GM21786 (cell line): ENCODE results near the gene GPR27.

Experiments used
- ATAC-seq: cut with Tn5 transposase; IDR thresholded peaks from one replicate; pipeline ENCODE4 v1.9.1; 2021; ENCODE audit not compliant: unreplicated experiment

GPR27 gene, protein sequence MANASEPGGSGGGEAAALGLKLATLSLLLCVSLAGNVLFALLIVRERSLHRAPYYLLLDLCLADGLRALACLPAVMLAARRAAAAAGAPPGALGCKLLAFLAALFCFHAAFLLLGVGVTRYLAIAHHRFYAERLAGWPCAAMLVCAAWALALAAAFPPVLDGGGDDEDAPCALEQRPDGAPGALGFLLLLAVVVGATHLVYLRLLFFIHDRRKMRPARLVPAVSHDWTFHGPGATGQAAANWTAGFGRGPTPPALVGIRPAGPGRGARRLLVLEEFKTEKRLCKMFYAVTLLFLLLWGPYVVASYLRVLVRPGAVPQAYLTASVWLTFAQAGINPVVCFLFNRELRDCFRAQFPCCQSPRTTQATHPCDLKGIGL

DNA sequence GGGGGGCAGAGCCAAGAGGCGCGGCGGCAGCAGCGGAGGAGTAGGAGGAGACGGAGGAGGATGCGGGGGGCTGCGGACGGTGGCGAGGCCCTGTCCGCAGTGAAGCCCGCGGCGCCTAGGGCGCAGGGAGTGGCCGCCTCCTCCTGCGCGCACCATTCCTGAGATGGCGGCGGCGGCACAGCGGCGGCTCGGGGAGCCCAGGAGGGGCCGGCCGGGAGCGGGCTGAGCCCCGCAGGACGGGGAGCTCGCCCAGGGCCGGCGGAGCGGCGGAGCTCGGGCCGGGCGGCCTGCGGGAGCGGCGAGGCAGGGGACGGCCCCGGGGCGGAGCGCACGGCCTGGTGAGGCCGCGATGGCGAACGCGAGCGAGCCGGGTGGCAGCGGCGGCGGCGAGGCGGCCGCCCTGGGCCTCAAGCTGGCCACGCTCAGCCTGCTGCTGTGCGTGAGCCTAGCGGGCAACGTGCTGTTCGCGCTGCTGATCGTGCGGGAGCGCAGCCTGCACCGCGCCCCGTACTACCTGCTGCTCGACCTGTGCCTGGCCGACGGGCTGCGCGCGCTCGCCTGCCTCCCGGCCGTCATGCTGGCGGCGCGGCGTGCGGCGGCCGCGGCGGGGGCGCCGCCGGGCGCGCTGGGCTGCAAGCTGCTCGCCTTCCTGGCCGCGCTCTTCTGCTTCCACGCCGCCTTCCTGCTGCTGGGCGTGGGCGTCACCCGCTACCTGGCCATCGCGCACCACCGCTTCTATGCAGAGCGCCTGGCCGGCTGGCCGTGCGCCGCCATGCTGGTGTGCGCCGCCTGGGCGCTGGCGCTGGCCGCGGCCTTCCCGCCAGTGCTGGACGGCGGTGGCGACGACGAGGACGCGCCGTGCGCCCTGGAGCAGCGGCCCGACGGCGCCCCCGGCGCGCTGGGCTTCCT, at the start of gene GPR27:
TSS of gene GPR27 (plus strand) at position 155 of the 909 bp plus-strand sequence. CDS start at position 350, 195 bp downstream.
- ATAC-seq: no peak

DNA sequence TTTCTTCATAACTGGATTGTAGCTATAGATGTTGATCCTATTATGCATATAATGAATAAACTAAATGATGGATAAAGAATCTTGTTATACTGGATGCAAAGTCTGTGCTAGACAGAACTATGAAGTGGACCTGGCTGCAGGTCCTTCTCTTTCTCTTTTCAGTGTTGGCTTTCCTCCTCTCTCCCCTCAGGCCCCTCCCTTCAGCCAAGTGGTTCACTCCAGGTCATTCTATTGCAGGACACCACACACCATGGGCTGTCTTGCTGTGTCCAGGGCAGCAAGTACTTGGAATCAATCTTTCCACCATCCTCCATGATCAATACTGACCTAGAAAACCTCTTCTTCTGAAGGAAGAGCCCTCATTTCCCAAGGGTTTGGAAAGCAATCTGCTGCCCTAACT, 48.7 kb upstream of the GPR27 start:
- ATAC-seq: no peak

DNA sequence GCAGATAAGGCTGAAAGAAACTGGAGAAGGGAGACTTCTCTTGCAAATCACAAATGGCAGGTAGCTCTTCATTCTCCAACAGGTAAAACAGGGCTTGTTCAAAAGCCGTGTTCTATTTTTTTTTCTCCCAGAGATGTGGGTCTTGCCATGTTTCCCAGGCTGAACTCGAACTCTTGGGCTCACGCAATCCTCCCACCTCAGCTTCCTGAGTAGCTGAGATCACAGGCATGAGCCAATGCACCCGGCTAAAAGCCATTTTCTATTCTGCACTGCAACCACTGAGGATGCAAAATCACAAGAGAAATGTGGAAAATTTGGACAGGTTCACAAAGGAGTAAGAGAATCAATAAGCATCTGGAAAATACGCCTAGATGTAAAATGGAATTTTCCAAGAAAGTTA, 48.0 kb upstream of the GPR27 start:
- ATAC-seq: no peak

DNA sequence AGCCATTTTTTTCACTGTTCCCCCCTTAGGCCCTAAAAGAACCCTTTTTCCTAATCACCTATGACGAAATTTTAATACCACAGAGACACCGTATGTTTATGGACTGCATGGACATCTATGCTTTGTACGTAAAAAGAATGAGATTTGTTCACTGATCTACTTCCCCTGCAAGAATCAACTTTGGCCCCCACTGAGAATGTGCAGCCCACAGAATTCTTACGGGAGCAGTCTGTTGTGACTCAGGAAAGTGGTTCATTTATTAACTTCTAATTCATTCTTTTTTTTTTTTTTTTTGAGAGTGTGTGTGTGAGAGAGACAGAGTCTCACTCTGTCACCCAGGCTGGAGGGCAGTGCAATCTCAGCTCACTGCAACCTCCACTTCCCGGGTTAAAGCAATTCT, 46.1 kb upstream of the GPR27 start:
- no peak for ATAC-seq

DNA sequence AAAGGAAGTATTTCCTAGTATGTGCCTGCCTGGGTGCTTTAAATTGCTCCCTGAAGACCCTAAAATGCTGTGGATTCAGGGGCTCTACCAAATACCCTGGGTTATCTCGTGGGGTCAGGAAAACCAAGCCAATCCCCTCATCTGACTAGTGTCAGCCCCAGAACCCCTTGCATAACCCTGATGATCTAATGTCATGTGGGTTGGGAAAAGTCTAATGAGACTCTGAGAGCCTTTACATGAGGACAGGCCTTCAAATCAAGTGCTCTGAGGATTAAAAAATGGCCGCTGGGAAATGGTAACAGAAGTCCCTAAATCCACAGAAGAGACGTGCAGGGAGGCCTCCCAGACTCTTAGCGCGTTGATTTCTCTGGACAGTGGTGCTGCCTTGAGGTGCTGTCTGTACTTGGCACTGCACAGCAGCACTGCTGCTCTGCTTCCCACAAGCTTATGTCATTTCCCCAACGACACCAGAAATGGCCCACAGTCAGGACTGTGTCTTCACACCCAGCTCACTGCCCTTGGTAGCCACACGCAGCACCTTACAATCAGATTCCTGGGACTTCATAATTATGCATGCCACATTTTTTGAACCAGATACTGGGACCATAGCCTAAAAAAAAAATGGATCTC, 45.1 kb upstream of the GPR27 start:
- no peak for ATAC-seq

DNA sequence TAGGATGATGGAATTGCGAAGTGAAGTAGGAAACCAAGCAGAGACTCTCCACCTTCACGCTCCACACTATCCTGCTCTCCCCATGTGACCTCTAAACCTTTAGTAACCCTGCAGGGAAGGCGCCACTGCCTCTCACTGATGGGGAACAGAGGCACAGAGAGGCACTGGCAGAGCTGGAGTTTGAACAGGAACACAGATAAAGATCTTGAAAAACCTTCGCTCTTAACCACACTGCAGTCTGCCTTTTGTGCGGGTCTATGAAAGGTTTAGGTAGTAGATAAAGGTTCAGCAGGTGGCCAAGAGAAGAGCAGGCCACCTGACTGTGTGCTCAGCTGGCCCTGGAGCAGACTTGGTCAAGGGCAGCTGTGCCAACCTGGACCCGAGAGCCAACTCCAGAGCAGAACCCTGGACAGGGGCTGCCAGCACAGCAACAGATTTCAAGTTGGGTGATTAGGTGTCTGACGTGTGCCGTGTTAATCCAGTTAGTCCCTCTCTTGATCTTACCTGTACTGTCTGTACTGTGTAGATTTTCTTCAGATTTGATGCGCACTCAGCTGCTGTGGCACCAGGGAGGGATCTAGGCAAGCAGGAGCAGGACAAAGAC, 43.6 kb upstream of the GPR27 start:
- ATAC-seq: no peak

DNA sequence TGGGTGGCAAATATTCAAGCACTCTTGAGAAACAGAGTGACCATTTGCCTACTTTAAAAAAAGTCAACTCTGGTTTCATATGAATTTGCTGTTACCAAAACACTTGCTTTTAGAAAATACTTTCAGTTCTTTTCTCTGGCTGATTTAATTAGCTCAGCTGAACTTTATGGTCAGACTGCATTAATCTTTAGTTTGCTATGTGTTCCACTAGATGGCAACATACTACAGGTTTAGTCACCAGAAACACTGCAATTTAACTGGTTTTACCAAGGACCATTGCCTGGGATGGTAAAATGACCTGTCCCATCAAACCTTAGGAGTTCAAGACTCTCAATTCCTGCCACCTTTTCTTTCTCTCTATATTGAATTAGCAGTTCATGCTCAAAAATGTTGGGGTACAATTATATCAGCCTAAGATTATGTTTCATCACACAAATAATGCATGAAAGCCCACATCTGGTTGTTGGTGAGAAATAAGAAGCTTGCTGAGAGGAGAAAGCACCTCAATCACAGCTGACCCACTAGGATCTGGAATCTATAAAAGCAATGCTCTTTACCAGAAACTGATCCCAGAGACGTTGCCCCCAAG, 42.7 kb upstream of the GPR27 start:
- ATAC-seq: peak; percentile 85

DNA sequence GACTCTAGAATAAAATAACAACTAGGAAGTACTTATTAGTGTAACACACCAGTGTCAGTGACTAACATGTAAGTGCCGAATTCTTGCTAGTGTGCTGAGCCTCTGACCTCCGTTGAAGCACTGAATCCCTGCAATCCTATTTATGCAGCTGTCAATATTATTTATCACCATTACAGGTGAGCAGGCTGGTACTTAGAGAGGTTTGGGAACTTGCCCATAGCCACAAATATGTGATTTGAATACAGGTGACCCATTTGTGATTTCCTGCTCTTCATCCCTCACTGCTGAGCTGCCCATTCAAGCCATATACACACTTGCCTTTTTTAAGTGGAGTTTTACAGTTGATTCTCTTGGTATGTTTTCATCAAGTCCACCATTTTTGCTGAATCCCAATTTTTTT, 40.6 kb upstream of the GPR27 start:
- ATAC-seq: no peak

DNA sequence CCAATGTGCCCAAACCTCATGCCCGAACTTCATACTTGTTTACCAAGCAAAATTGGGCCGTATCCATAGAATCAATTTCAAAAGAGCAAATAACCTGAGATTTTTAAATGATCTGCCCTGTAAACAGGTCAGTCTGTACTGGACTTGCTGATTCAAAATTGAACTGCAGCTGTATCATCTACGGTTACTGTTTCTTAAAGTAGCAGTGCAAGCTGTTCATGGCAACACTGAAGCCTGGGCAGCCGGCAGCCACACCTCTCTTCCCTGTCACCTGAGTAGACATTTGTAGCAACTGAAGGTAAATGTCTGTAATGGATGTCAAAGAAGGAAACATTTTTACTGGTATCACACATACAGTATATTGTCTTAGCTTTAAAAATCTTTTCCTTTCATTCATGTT, 39.1 kb upstream of the GPR27 start:
- ATAC-seq: no peak

DNA sequence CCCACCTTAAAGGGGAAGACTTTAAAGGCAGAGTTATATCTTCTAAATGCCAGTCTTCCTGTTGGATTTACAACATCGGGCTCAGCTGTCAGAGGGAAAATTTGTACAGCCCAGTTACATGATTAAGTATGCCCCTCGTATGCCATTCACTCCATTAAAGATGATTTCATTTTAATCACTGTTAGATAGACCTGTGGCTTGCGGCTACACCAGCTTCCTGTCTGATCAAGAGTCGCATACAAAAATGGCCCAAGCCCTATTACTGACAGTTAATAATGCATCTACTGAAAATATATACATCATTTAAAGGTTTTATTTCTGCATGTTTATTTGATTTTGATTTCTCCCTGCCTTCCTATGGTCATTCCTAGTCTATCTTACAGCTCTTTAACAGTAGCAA, 35.6 kb upstream of the GPR27 start:
- no peak for ATAC-seq

DNA sequence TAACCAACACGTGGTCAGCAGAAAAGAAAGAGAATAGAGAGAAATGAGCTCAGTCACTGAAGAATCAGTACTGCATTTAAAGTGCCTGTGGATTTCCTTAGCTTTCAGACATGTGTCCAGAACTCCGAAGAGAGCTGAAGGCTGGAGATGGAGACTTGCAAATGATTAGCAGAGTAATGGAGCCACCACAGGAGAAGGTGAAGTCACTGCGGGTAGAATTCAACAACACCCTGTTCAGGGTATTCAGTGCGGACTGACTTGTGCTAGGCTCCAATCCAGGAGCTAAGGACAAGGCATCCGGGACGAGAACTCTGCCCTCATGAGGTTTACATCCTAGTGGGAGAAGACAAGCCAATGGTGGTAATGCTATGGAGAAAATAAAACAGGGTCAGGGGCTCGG, 32.7 kb upstream of the GPR27 start:
- ATAC-seq: no peak

DNA sequence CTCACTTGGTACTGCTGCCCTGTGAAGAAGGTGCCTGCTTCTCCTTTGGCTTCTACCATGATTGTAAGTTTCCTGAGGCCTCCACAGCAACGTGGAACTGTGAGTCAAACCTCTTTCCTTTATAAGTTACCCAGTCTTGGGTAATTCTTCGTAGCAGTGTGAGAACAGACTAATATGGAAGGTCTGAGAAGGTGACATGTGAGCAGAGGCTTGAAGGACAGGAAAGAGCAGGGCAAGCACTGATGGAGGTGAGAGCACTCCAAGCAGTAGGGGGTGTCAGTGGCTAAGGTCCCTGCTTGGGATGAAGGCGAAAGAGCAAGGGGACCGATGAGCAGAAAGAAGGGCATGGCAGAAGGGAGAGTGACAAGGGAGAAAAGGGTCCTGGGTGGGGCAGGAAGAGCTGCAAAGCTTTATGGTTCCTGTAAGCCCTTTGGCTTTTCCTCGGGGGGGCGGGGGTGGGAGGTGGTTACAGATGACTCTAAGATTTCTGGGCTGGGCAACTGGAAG, 32.0 kb upstream of the GPR27 start:
- ATAC-seq: no peak

DNA sequence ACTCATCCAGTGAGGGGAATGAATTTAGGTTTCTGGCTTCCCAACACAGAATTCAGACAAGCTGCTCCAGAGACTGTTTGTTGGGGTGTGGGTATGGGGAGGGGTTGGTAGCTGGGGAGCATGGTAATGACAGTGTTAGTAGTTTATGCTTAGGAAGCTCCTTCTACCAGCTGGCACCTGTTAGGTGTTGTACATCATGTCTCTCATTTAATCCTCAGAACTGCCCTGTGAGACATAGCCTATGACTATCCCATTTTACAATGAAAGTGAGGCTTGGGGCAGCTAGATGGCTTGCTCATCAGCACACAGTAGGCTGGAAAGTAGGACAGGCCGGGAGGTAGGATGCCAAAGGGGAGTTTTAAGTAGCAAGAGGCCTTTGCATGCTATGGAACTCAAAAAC, 31.0 kb upstream of the GPR27 start:
- no peak for ATAC-seq

DNA sequence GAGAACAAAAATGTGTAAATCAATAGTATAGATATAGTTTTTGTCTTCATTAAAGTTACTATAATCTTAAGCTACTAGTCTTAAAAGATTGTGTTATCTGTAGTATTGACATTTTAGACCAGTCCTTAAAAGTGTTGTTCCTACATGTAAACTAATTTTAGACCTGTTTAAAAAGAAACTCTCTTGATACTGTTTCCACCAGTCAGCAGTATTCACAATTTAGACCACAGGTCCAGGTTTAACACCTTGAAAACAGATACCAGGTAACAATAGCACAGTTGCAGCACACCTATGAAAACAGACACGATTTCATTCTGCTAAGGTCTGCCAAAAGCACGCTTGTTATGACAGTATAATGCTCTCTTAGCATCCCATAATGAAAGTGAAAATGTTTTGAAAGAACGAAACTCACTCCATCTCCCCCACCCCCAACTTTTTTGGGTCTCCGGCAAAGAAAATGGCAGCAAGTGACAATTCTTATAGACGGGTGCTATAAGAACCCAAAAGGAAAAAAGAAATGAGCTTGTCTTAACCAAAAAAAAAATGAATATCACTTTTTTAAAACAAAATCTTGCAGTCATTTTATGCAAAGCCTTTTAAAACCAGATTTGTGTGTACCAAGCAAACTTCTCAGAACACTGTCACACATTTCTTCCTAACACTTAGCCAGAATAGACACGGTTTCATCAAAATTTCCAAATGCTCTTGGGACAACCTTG, 30.0 kb upstream of the GPR27 start:
- no peak for ATAC-seq

DNA sequence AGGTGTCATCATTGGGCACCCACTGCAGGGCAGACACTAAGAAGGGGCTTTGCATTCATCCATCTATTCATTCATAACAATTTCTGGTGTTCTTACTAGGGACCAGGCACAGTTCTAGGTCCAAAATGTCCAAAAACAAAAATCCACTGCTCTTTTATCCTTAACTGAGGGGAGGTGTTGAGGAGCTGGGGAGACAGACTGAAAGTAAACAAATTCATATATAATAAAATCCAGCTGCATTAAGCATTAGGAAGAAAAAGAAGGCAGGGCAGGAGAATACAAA, 29.5 kb upstream of the GPR27 start:
- ATAC-seq: no peak

DNA sequence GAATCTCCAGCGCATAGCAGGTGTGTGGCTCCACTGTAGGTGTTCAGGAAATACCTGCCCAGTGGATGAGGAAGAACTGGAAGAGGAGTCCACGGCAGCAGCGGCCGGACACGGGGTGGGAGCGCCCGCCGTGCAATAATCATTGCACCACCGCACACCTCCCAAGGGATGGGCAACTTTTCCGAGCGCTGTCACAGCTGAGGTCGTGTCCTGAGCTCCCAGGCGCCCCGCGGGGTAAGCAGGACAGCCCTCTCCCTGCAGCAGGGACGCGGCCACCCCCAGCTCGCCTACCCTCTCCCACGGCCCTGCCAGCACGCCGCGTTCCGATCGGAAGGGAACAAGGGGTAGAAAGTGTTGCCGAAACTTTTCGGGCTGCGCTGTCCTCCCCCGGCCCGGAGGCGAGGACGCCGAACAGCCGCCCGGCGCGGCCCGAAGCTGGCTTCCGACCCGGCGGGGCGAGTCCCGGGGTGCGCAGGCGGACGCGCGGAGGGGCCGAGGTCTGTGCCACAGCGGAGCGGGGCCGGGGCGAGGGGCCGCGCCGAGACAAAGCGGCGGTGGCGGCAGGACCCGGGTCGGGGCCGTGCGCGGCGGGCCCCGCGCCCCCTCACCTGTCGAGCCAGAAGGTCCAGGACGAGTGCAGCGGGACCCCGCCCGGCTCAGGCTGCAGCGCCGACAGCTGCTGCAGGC, 28.9 kb upstream of the GPR27 start:
- ATAC-seq: no peak

DNA sequence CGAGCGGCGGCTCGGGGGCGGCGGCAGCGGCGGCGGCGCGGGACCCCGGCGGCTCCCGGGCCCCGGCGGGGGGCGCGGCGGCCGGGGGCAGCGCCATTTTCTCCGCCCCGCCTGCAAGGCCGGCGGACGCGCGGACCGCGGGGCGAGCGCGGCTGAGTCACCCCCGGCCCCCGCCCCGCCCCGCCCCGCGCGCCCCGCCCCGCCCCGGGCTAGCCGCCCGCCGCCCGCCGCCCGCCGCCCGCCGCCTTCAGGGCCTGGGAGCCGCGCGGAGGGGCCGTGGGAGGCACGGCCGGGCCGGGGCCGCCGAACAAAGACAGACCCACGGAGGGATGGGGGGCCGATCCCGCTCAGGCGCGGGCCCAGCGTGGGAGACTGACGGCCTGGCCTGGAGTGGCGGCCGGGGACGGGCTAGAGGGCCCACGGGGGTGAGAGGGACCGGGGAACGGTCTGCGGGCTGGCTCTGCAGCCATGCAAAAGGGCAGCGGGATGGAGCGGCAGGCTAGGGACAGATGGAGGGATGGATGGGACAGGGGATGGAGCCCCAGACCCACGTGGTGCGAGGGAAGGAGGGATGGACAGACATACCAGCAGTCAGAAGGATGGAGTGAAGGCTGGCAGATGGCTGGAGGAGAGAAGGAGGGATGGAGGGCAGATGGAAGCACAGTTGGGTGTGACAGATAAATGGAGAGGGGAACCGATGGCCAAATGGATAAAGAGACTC, 28.2 kb upstream of the GPR27 start, which contains the start of gene EIF4E3:
TSS of gene EIF4E3 (minus strand) at position 132 of the 721 bp plus-strand sequence. CDS start at position 97, 35 bp downstream.
- no peak for ATAC-seq

DNA sequence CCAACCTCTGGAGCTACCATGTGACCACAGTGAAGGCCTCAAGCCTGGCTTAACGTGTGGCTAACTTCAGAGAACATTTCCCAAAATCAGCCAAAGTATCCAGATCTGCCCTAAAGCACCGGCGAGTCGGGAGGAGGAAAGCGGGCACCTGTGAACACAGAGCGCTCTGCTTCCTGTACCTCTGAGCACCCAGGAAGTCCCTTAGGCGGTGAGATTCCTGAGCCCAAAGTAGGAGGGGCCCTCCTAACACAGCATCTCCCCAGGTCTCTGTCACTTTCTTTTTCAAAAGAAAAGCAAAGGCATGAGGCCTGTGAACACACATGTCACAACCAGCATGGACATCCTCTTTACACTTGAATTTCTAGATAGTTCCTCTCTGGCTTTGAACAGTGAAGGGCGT, 27.5 kb upstream of the GPR27 start:
- ATAC-seq: no peak
